ENCODE results near the gene RHOV. TPM values are rescaled to one million over a fixed set of nuclear protein-coding genes. Genes with fewer than 3 reads are reported as not detected.

RHOV gene
- total RNA-seq, 1 donor from 2014 or later = 3.1 TPM

DNA sequence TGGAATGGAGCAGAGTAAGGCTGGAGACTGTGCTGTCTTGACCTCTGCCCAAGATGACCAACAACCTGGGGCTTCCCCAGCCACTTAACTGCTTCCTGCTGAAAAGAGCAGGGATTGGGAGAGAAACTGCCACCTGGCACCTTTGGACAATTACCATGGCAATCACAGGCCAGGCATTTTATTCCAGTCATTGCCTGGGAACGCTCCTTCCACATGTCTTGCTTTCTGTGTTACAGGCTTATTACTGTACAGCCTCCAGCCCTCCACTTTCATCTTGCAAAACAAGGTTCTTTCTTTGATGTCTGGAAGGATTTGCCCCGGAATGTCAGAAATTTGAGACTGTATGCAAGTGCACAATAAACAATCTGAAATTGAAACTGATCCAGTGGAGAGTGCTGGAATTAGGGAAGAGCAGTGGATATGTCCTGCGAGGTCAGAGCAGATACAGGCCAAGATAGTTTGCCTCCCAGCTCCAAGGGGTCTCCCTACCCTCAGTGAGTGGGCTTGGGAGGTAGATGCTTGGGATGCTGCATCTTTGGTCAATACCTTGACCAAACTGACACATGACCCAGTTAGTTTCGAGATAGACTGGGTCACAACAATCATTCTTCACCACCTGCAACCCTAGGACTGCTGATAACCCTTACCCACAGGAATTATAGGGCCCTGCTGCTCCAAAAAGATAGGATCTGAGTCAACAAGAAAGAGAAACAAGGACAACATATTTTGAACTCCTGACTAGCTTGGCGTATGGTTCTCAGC, 48.2 kb downstream of the RHOV start:
- TF ChIP-seq, protein P1, sequence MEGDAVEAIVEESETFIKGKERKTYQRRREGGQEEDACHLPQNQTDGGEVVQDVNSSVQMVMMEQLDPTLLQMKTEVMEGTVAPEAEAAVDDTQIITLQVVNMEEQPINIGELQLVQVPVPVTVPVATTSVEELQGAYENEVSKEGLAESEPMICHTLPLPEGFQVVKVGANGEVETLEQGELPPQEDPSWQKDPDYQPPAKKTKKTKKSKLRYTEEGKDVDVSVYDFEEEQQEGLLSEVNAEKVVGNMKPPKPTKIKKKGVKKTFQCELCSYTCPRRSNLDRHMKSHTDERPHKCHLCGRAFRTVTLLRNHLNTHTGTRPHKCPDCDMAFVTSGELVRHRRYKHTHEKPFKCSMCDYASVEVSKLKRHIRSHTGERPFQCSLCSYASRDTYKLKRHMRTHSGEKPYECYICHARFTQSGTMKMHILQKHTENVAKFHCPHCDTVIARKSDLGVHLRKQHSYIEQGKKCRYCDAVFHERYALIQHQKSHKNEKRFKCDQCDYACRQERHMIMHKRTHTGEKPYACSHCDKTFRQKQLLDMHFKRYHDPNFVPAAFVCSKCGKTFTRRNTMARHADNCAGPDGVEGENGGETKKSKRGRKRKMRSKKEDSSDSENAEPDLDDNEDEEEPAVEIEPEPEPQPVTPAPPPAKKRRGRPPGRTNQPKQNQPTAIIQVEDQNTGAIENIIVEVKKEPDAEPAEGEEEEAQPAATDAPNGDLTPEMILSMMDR (conservative IDR thresholded peaks at IDR 0.05; ENCODE audit: low read depth, low read length) = no peak
- H3K4me3 ChIP-seq (ENCODE audit: low read depth, low read length) = no peak overlapping the region
- peak; percentile 56 for DNase-seq (ENCODE audit: low read depth)

DNA sequence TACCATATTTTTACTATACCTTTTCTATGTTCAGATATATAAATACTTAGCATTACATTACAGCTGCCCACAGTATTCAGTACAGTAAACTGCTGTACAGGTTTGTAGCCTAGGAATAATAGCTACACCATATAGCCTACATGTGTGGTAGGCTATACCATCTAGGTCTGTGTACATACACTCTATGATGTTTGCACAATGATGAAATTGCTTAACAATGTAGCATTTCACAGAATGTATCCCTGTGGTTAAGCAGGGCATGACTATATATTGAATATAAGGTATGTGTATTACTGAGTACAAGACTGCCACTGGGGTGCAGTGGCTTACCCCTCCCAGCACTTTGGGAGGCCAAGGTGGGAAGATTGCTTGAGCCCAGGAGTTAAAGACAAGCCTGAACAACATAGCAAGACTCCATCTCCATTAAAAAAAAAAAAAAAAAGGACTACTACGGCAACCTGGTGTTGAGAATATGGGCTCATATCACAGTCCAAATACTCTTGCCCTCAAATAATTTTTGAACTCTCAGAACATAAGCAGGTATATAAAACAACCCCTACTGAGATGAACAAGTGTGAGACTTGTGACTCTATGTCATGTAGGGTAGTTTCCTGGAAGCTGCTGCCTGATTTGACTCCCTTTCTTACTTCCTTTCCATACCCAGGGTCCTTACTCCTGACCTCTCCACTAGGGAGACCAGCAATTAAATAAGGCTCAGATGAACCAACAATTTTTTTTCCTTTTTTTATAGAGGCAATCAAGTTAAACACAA, 50.3 kb downstream of the RHOV start:
- no peak overlapping the region for H3K4me3 ChIP-seq (ENCODE audit: low read depth, low read length)
- no peak for DNase-seq (ENCODE audit: low read depth)
- TF ChIP-seq, protein P1 (conservative IDR thresholded peaks at IDR 0.05; ENCODE audit: low read depth, low read length) = no peak

Other genes starting within 250 kb of the RHOV start
- gene RAD51, start 179.1 kb downstream of the RHOV start, total RNA-seq = 19.5 and 20.8 TPM in 2 replicates
- 20.6 and 25.4 TPM in 2 replicates for gene RMDN3, start 119.0 kb downstream of the RHOV start, total RNA-seq
- 87.2 and 113 TPM in 2 replicates for gene GCHFR, start 110.2 kb downstream of the RHOV start, total RNA-seq
- gene C15orf62, start 104.3 kb downstream of the RHOV start, total RNA-seq = 0.63 and 2.7 TPM in 2 replicates
- 30.0 and 34.8 TPM in 2 replicates for gene ZFYVE19, start 67.1 kb downstream of the RHOV start, total RNA-seq
- gene DNAJC17, start 66.8 kb downstream of the RHOV start, total RNA-seq = 21.7 and 43.2 TPM in 2 replicates
- gene PPP1R14D, start 45.5 kb downstream of the RHOV start, total RNA-seq = not detected in 2 replicates
- gene SPINT1, start 30.2 kb downstream of the RHOV start, total RNA-seq = 159 and 319 TPM in 2 replicates
- gene VPS18, start 20.2 kb upstream of the RHOV start, total RNA-seq = 27.2 and 35.4 TPM in 2 replicates
- 0.07 and 0.69 TPM in 2 replicates for gene DLL4, start 55.1 kb upstream of the RHOV start, total RNA-seq
- gene CHAC1, start 79.2 kb upstream of the RHOV start, total RNA-seq = 14.3 and 23.8 TPM in 2 replicates
- gene INO80, start 242.0 kb upstream of the RHOV start, total RNA-seq = 27.3 and 33.8 TPM in 2 replicates

Data from epithelial cell of proximal tubule (primary cell).